T-helper 2 cell (primary cell): ENCODE results near the gene RASA4.
A peak's percentile ranks its signal among the peaks of the same experiment; 100 is the strongest.
"Not testable (repeated sequence)": the region's sequence is repeated elsewhere in the genome, so short reads cannot be mapped to it uniquely, and the experiment has no call there.

Experiments
- DNase-seq, 5 experiments: peaks; one replicate each; pipeline versions ENCODE4 v3.0.0 to v3.0.0-alpha.2; 2012 to 2022

Gene RASA4

GRCh38 chr7:102604431-102605145, 12.0 kb downstream of the RASA4 start:
- DNase-seq, result not testable (repeated sequence)

GRCh38 chr7:102602317-102602716, 14.2 kb downstream of the RASA4 start:
- DNase-seq, result not testable (repeated sequence)

- DNase-seq, result not testable (repeated sequence)
Observed at GRCh38 chr7:102599699-102600098, 16.9 kb downstream of the RASA4 start.

DNA sequence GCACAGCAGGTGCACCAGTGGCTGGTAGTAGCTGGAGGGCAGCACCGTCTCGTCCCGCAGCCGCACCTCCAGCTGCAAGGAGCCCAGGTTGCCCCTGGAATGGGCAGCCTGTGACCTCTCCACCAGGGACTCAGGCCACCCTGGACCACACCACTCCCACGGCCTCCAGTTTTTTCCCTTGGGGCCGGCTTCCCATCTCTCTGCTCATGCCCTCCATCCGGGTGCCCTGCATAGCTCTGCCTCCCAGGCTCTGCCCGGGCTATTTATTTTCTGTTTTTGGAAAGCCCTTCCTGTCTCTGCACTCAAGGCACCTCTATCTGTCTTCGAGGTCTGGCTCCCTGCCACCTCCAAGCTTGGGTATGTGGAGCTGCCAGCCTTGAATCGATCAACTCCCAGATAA, 20.5 kb downstream of the RASA4 start:
- DNase-seq, result not testable (repeated sequence)

DNA sequence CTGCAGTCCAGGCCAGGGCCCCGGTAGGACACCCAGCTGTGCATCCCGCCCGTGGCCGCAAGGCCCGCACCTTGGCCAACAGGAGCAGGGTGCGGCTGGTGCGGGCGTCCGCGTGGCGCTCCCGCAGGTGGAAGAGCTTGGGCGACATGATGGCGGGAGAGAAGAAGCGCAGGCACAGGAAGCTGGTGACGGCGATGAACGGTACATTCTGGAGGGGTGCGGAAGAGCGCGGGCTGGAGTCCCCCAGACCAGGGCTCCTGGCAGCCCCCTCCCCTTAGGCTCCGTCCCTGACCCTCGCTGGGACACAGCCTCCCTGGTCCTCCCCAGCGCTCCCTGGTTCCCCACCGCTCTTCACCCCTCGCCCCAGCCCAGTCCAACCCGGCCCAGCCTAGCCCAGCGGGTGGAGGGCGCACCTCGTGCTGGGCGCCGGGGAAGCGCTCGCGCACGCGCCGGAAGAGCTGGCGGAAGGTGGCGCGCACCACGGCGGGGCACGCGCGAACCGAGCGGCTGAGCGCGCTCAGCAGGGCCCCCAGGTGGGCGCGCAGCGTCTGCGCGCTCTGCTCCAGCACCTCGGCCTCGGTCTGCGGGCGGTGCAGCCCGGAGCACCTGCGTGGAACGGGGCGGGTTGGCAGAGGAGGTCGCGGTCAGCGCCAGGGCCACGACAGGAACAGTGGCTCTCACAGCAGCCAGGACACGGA, 22.8 kb downstream of the RASA4 start:
- not testable (repeated sequence) for DNase-seq

DNA sequence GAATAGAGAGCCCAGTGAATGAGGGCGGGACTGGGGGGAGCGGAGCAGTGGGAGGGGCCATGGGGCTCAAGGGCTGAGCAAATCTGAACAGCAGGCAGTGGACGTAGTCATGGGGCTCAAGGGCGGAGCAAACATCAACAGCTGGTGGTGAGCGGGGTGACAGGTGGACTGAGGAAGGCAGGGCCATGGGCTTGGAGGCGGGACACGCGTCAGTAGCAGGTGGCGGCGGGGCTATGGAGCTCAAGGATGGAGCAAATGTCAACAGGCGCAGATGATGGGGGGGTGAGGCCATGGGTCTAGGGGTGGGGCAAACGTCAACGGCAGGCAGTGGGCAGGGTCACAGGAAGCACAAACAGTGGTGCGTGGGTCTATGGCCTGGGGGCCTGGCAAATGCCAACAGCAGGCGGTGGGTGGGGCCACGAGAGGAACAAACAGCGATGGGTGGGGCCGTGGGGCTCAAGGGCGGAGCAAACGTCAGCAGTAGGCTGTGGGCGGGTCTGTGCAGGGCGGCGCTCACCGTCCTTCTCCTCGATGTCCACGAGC, 24.0 kb downstream of the RASA4 start:
- peak in 2 of 5 experiments; percentile 22 to 35 for DNase-seq

GRCh38 chr7:102589857-102590256, 26.7 kb downstream of the RASA4 start:
- DNase-seq, result not testable (repeated sequence)

DNA sequence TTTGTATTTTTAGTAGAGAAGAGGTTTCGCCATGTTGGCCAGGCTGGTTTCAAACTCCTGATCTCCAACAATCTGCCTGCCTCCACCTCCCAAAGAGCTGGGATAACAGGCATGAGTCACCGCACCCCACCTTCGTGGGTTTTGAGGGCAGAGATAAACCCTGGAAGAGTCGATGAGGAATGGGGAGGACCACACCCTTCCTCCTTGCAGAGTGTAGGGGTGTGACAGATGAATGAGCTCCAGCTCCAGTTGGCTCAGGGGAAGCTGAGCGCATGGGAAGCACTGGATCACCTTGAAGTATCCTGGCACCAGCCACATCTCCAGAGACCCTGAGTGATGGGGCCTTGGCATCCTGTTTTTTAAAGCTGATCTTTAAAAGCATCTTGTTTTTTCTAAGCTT, 33.1 kb downstream of the RASA4 start:
- DNase-seq, result not testable (repeated sequence)

- DNase-seq, result not testable (repeated sequence)
Observed at GRCh38 chr7:102581722-102582121, 34.8 kb downstream of the RASA4 start.

DNA sequence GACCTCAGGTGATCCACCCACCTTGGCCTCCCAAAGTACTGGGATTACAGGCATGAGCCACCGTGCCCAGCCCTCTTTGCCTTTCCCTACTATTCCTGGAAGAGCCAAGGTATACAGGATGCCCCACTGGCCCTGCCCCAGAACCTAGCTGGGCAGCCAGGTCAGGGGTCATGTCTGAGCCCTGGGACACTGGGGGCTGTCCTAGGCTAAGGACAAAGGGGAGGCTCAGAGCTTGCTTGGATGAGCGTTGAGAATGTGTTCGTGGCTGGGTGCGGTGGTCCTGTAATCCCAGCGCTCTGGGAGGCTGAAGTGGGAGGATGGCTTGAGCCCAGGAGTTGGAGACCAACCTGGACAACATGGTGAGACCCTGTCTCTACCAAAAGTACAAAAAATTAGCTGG, 38.1 kb downstream of the RASA4 start:
- not testable (repeated sequence) for DNase-seq

DNA sequence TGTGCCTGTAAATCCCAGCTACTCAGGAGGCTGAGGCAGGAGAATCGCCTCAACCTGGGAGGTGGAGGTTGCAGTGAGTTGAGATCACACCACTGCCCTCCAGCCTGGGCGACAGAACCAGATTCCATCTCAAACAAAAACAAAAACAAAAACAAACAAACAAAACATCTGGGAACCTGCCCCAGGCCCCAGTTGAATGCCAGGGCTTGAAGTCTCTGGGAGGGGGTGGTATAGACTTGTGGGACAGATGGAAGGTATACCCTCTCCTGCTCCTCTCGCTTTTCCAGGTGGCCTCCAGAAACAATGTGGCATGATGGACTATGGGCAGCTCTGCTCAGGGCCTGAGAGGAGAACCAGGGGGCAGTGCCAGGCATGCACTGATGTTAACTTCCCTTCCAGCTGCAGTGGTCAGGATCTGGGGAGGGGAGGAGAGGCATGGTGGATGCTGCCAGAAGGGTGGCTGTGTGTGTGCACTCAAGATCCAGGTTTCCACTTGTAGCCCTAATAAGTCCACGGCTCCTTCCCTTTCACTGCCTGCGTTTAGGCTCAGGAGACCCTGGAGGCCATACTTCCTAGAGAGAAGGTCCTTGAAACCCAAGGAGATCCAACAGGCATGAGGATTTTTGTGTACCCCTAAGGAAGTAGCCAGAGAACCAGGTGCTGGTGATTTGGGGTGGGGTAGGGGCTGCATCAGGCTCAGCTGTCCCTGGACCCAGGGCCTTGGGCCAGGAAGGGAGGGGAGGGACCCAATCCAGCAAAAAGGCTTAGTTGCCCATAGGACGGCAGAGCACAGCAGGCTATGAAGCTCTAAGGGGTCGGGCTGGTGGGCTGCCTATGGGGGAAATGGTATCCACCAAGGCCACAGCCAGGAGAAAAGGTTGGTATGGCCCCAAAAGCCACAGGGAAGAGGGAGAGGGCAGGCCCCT, 39.0 kb downstream of the RASA4 start:
- DNase-seq, result peak in 1 of 5 experiments; percentile 0

- DNase-seq, result not testable (repeated sequence)
Observed at GRCh38 chr7:102576363-102576762, 40.2 kb downstream of the RASA4 start.

GRCh38 chr7:102574607-102575006, 41.9 kb downstream of the RASA4 start:
- DNase-seq, result not testable (repeated sequence)

- peak; percentile 91 to 100 (median 98) for DNase-seq
Observed at GRCh38 chr7:102572261-102573239, 44.0 kb downstream of the RASA4 start, which contains the start of gene POLR2J3. POLR2J3 (minus strand) TSS chr7:102572583; CDS start chr7:102572521, 62 bp downstream.

DNA sequence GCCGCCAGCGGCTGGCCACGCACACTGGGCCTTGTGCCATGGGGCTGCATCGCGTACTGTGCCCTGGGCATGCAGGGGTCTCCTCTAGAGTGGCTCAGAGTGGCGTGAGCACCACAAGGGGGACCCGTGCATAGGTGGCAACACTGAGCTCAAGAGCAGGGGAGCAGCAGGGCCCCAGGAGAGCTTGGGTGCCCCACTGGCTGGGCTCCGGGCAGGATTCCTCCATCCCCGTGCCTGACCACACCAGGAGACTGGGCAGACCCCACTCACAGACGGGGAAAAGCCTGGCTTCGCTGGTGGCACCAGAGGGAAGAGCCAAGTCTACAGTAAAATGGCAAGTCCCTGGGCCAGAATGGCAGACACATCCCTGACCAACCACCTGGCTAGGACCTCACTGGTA, 47.9 kb downstream of the RASA4 start:
- not testable (repeated sequence) for DNase-seq

DNA sequence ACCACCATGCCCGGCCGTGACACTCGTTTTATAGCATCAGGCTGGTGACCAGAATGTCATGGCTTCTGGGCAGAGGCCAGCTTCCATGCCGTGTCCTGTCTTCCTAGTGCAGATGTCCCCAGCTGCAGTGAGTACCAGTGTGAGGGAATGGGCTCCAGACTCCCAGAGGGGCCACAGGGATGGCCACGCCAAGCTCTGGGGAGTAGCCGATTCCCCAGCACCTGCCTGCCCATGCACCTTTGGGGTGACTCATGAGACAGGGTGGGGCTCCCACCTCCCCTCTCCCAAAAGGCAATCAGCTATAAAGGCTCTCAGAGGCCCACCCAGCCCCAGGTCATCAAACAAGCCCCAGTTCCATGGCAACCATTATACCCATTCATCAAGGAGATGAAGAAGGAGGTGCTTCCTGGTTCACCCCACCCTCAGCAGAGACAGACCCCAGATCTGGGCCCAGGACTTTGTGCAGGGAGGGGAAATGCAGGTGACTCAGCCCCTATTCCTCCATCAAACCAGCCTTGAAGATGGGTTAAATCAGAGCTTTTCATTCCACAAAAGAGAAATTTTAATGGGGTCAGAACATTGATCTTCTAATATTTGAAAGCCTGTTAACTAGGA, 65.6 kb downstream of the RASA4 start, which contains the start of gene SPDYE2:
SPDYE2 (plus strand) TSS at position 419 of the 615 bp plus-strand sequence. CDS start 2,030 bp downstream, outside the sequence.
- not testable (repeated sequence) for DNase-seq

GRCh38 chr7:102546353-102546752, 70.2 kb downstream of the RASA4 start:
- DNase-seq, result not testable (repeated sequence)

DNA sequence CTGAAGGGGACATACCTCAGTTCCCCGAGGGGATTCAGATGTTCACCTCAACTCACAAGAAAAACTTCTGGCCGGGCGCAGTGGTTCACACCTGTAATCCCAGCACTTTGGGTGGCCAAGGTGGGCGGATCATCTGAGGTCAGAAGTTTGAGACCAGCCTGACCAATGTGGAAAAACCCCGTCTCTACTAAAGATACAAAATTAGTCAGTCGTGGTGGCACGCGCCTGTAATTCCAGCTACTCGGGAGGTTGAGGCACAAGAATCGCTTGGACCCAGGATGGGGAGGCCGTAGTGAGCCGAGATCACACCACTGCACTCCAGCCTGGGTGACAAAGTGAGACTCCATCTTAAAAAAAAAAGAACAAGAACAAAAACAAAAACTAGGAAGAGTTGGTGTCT, 71.3 kb downstream of the RASA4 start:
- not testable (repeated sequence) for DNase-seq

DNA sequence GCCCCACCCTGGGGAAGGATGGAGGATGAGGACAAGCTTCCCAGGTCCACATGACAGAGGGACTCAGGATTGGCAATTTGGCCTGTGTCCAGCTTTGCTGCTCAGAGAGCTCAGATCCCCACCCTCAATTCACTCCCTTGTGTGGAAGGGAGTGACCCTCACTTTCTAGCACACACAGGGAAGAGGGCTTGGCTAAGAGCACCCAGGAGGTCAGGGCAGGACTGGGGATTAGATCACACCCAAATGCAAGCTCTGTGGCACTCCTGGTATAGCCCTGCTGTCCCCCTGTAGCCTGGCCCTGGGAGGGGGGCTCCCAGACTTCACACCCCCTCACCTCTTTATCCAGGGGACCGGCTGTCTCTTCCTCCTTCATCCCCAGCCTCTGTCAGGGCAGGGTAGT, 72.2 kb downstream of the RASA4 start:
- not testable (repeated sequence) for DNase-seq

DNA sequence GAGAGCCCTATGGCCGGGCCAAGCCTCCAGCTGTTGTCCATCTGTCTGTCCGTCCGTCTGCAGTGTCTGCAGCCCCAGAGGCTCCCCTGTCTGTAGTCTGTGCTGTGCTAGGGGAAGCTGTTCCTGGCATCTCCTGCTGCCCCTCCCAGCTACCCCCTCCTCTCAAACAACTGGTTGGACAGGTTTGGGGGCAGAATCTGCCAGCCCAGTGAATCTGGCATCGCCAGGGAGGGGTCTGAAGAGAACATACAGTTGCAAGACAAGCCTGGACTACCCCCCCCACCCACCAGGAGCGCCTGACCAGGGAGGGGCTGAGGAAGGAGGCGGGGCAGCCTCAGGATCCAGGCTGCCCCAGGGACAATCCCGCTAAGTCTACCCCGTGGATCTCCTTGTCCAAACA, 73.0 kb downstream of the RASA4 start, which contains the start of gene UPK3BL2:
UPK3BL2 (minus strand) TSS at position 101 of the 400 bp plus-strand sequence; CDS start at position 41, 60 bp downstream.
- DNase-seq, result not testable (repeated sequence)
